Liver (tissue), 9 donors: ENCODE data around the gene TREML2. TPM values are rescaled to one million over a fixed set of nuclear protein-coding genes. Genes with fewer than 3 reads are reported as not detected.
"Not testable (repeated sequence)": the region's sequence is repeated elsewhere in the genome, so short reads cannot be mapped to it uniquely, and the experiment has no call there.

Source experiments
- DNase-seq: peaks from one replicate; pipeline ENCODE4 v3.0.0-alpha.2; 2017; ENCODE audit warnings: low spot score
- H3K27ac ChIP-seq, 2 donors: one replicate each; pipeline ENCODE4 v1.7.0; 2013; ENCODE audit warnings: inconsistent platforms in 2 of 2, low read length in 2 of 2, control low read depth in 1 of 2, low read depth in 1 of 2, mild to moderate bottlenecking in 1 of 2
- H3K27me3 ChIP-seq, 4 donors: one replicate each; pipeline versions ENCODE4 v1.6.1 to v1.7.0; 2013; ENCODE audit warnings: low read length in 3 of 4, inconsistent platforms in 1 of 4, mild to moderate bottlenecking in 1 of 4, moderate library complexity in 1 of 4; ENCODE audit not compliant: control insufficient read depth in 4 of 4, insufficient read depth in 4 of 4
- H3K36me3 ChIP-seq, 4 donors: one replicate each; pipeline versions ENCODE4 v1.6.1 to v1.7.0; 2013; ENCODE audit warnings: low read length in 3 of 4, mild to moderate bottlenecking in 3 of 4, low read depth in 1 of 4, moderate library complexity in 1 of 4; ENCODE audit not compliant: control insufficient read depth in 4 of 4, insufficient read depth in 3 of 4
- H3K4me1 ChIP-seq, 4 donors: one replicate each; pipeline versions ENCODE4 v1.6.1 to v1.7.0; 2013; ENCODE audit warnings: low read length in 3 of 4, mild to moderate bottlenecking in 3 of 4, moderate library complexity in 1 of 4; ENCODE audit not compliant: control insufficient read depth in 4 of 4, insufficient read depth in 4 of 4
- H3K4me3 ChIP-seq, 3 donors: one replicate each; pipeline versions ENCODE4 v1.6.1 to v1.7.0; 2013; ENCODE audit warnings: low read length in 3 of 3, control low read depth in 1 of 3, low read depth in 1 of 3, mild to moderate bottlenecking in 1 of 3
- H3K9ac ChIP-seq, 2 donors: one replicate each; pipeline ENCODE4 v1.7.0; 2013; ENCODE audit warnings: low read length in 2 of 2, mild to moderate bottlenecking in 2 of 2, moderate library complexity in 2 of 2, control low read depth in 1 of 2, low read depth in 1 of 2
- H3K9me3 ChIP-seq, 4 donors: one replicate each; pipeline versions ENCODE4 v1.6.1 to v1.7.0; 2013; ENCODE audit warnings: low read length in 3 of 4; ENCODE audit not compliant: control insufficient read depth in 4 of 4
- CTCF ChIP-seq: fragments of 150-350 bp; IDR thresholded peaks from 2 replicates; pipeline ENCODE4 v1.5.1; 2017; ENCODE audit warnings: improper control_type of control experiment, low read depth, low read length; ENCODE audit not compliant: missing input control
- FOXA2 ChIP-seq: IDR thresholded peaks from 2 replicates; pipeline ENCODE4 v1.6.1; 2016; ENCODE audit warnings: antibody characterized with exemption
- GABPA ChIP-seq, 2 donors: IDR thresholded peaks in 1 of 2; conservative IDR thresholded peaks in 1 of 2; 2 replicates each; pipeline ENCODE4 v1.6.1; 2016; ENCODE audit warnings: antibody characterized with exemption in 2 of 2, mild to moderate bottlenecking in 1 of 2, moderate library complexity in 1 of 2
- HNF4G ChIP-seq: IDR thresholded peaks from 2 replicates; pipeline ENCODE4 v1.6.1; 2016; ENCODE audit warnings: antibody characterized with exemption
- MAX ChIP-seq: IDR thresholded peaks from 2 replicates; pipeline ENCODE4 v1.6.1; 2016; ENCODE audit warnings: antibody characterized with exemption
- REST ChIP-seq: IDR thresholded peaks from 2 replicates; pipeline ENCODE4 v1.6.1; 2016; ENCODE audit warnings: antibody characterized with exemption, mild to moderate bottlenecking
- RXRA ChIP-seq, 2 donors: IDR thresholded peaks; 2 replicates each; pipeline ENCODE4 v1.6.1; 2017 to 2018; ENCODE audit warnings: antibody characterized with exemption in 2 of 2, mild to moderate bottlenecking in 1 of 2
- SP1 ChIP-seq: IDR thresholded peaks from 2 replicates; pipeline ENCODE4 v1.6.1; 2018; ENCODE audit warnings: antibody characterized with exemption, mild to moderate bottlenecking
- TAF1 ChIP-seq: conservative IDR thresholded peaks from 2 replicates; pipeline ENCODE4 v1.6.1; 2016; ENCODE audit warnings: antibody characterized with exemption, mild to moderate bottlenecking
- YY1 ChIP-seq: IDR thresholded peaks from 2 replicates; pipeline ENCODE4 v1.6.1; 2016; ENCODE audit warnings: antibody characterized with exemption, mild to moderate bottlenecking
- ZBTB33 ChIP-seq: IDR thresholded peaks from 2 replicates; pipeline ENCODE4 v1.6.1; 2016; ENCODE audit warnings: antibody characterized with exemption
- WGBS: extraction: QIAGEN DNeasy Blood & Tissue Kit; methylation state at CpG from one replicate; pipeline ENCODE4 v1.1.7; 2013; 5-methylcytosine and 5-hydroxymethylcytosine counted together
- polyA plus RNA-seq, 2 donors: library from polyadenylated mRNA; stranded (reverse) in 1 of 2; unstranded in 1 of 2; fragments of 200-250 nt in 1 of 2; fragments of >200 nt in 1 of 2; fragmentation: Nextera tagmentation in 1 of 2; extraction: Ambion mirVana in 1 of 2; gene quantifications; one replicate each; pipeline versions ENCODE4 v1.2.1 to v1.2.3, GENCODE V29; 2013 to 2015
- total RNA-seq, 2 donors: library from RNA; depleted of rRNA; stranded (reverse); fragments of >200 nt; gene quantifications; one replicate each; pipeline ENCODE4 v1.2.3, GENCODE V29; 2014
- donor health status: healthy.
- donor health status: healthy.
- donor health status: healthy.
- donor health status: healthy.
- donor health status: healthy.

TREML2 gene
- total and polyA plus RNA-seq, 4 donors: 0.03 to 9.8 (median 0.23) TPM

GRCh38 chr6:41189967-41190366, 11.0 kb downstream of the TREML2 start:
- 98% methylated on average over 2 of the region's 2 CpGs for WGBS
- Histone ChIP-seq H3K9me3 (peaks cover 0 to 10% (median 3%) of the 10 kb centered on the region in 4 donors), H3K36me3 (no peaks in the 10 kb centered on the region), H3K9ac (no peak overlapping the region), H3K27me3 (no peaks in the 10 kb centered on the region), H3K4me3 (no peak overlapping the region), H3K27ac (no peak overlapping the region), H3K4me1 (no peaks in the 10 kb centered on the region)
- DNase-seq: no peak
- no peak for TF ChIP-seq REST
- no peak for TF ChIP-seq TAF1
- no peak for TF ChIP-seq FOXA2
- no peak for TF ChIP-seq GABPA (IDR thresholded peaks at IDR 0.05 in 1 of 2, conservative IDR thresholded peaks at IDR 0.05 in 1 of 2)
- TF ChIP-seq YY1: no peak
- TF ChIP-seq RXRA (IDR thresholded peaks at IDR 0.05): no peak
- no peak for TF ChIP-seq HNF4G
- no peak for TF ChIP-seq SP1
- TF ChIP-seq MAX: no peak
- TF ChIP-seq ZBTB33: no peak
- TF ChIP-seq CTCF: no peak

- H3K36me3 ChIP-seq, DNase-seq, H3K9me3 ChIP-seq, H3K4me3 ChIP-seq, H3K9ac ChIP-seq, H3K27ac ChIP-seq, H3K27me3 ChIP-seq, H3K4me1 ChIP-seq: not testable (repeated sequence)
These were observed 11.9 kb downstream of the TREML2 start for GRCh38 chr6:41189046-41189445.
